ENCODE measurements around the gene PDCL2. TPM values are rescaled to one million over a fixed set of nuclear protein-coding genes. Genes with fewer than 3 reads are reported as not detected.
A peak's percentile ranks its signal among the peaks of the same experiment; 100 is the strongest.

PDCL2 gene
- total and polyA plus RNA-seq, 2 of the 13 experiments (the other 11 are each of a cell fraction or from before 2014, with no cell fraction given), result not detected

- TF ChIP-seq ZBTB1 (CRISPR knock-in tag; IDR thresholded peaks at IDR 0.05; ENCODE audit: borderline replicate concordance) (no peak), TFDP2 (CRISPR knock-in tag; IDR thresholded peaks at IDR 0.05) (peak; percentile 48; the same call in 1 of the 2 replicates), MTERF4 (CRISPR knock-in tag; IDR thresholded peaks at IDR 0.05) (no peak), RAD21 (CRISPR knock-in tag; IDR thresholded peaks at IDR 0.05) (peak; percentile 49; the same call in 1 of the 2 replicates), KMT2A (CRISPR knock-in tag; IDR thresholded peaks at IDR 0.05) (no peak), ZNF687 (CRISPR knock-in tag; IDR thresholded peaks at IDR 0.05) (peak; percentile 35; the same call in 1 of the 2 replicates), ARID2 (CRISPR knock-in tag; IDR thresholded peaks at IDR 0.05; ENCODE audit: borderline replicate concordance) (no peak), GATAD1 (CRISPR knock-in tag; IDR thresholded peaks at IDR 0.05) (no peak), ZNF407 (CRISPR knock-in tag; IDR thresholded peaks at IDR 0.05; ENCODE audit: not compliant biosample characterization) (no peak), ZNF556 (CRISPR knock-in tag; IDR thresholded peaks at IDR 0.05; ENCODE audit: borderline replicate concordance) (no peak), HNRNPLL (IDR thresholded peaks at IDR 0.05; ENCODE audit: low read depth, low read length, poor library complexity, severe bottlenecking) (peak; percentile 52), HNF4A (CRISPR knock-in tag; IDR thresholded peaks at IDR 0.05) (no peak), ZNF746 (CRISPR knock-in tag; IDR thresholded peaks at IDR 0.05) (no peak)
Measured at GRCh38 chr4:55635741-55636655, 44.0 kb upstream of the PDCL2 start, which contains the start of gene NMU (continued).
